Activated naive CD8-positive, alpha-beta T cell treated with anti-CD3 and anti-CD28 coated beads, Interleukin-2, amount 50 U/mL, for 16 hours (primary cell): ENCODE data around the gene GBP5.
"Not testable (repeated sequence)": the region's sequence is repeated elsewhere in the genome, so short reads cannot be mapped to it uniquely, and the experiment has no call there.

Experiments
- DNase-seq: peaks from one replicate; pipeline ENCODE4 v3.0.0-alpha.2; 2020; ENCODE audit warnings: low read depth, low spot score

GBP5 gene

GRCh38 chr1:89280766-89281165 lies 8.1 kb upstream of the GBP5 start:
- no peak for DNase-seq

GRCh38 chr1:89279011-89279466 lies 6.4 kb upstream of the GBP5 start:
- no peak for DNase-seq

GRCh38 chr1:89277725-89278124 lies 5.1 kb upstream of the GBP5 start:
- no peak for DNase-seq

- no peak for DNase-seq
Observed at GRCh38 chr1:89276690-89277089, 4.0 kb upstream of the GBP5 start.

- no peak for DNase-seq
Observed at GRCh38 chr1:89274411-89274857, 1.8 kb upstream of the GBP5 start.

- DNase-seq: no peak
Observed at GRCh38 chr1:89273324-89273778, 691 bp upstream of the GBP5 start.

GRCh38 chr1:89271341-89272015 lies 1.2 kb downstream of the GBP5 start:
- DNase-seq: no peak

GRCh38 chr1:89270423-89270822 lies 2.2 kb downstream of the GBP5 start:
- DNase-seq: no peak

GRCh38 chr1:89269277-89269676 lies 3.4 kb downstream of the GBP5 start:
- DNase-seq: no peak

GRCh38 chr1:89262643-89263042 lies 10.0 kb downstream of the GBP5 start:
- no peak for DNase-seq

- no peak for DNase-seq
Observed at GRCh38 chr1:89261926-89262515, 10.6 kb downstream of the GBP5 start.

GRCh38 chr1:89260566-89261255 lies 11.9 kb downstream of the GBP5 start:
- DNase-seq: no peak

- DNase-seq: no peak
Observed at GRCh38 chr1:89260042-89260441, 12.6 kb downstream of the GBP5 start.

GRCh38 chr1:89259283-89259971 lies 13.2 kb downstream of the GBP5 start:
- DNase-seq: no peak

GRCh38 chr1:89257041-89257440 lies 15.6 kb downstream of the GBP5 start:
- no peak for DNase-seq

- not testable (repeated sequence) for DNase-seq
Observed at GRCh38 chr1:89255581-89255980, 17.1 kb downstream of the GBP5 start.

- DNase-seq: no peak
Observed at GRCh38 chr1:89254658-89255287, 17.9 kb downstream of the GBP5 start.

- DNase-seq: no peak
Observed at GRCh38 chr1:89243046-89243445, 29.6 kb downstream of the GBP5 start.
